HCT116 (cell line): ENCODE results near the gene RBM38. TPM values are rescaled to one million over a fixed set of nuclear protein-coding genes. Genes with fewer than 3 reads are reported as not detected.
A peak's percentile ranks its signal among the peaks of the same experiment; 100 is the strongest.

Source experiments
- ATAC-seq: fragments of 200-7000 bp; cut with Tn5 transposase; 2 replicates; pipeline ENCODE4 v1.9.1; 2020; ENCODE audit warnings: mild to moderate bottlenecking, moderate library complexity
- BruUV-seq: library from RNA; stranded (reverse); fragments of 400-500 nt; replicated peaks from 2 replicates; lab custom pipeline; 2021; lab: Mats Ljungman, UMichigan
- CTCF ChIA-PET: fragments of 300-600 bp; sonication (Branson Sonifier 250); formaldehyde crosslinking; loops from one replicate; lab custom pipeline; 2021; ENCODE audit warnings: antibody characterized with exemption; lab: Charles Lee
- POLR2A ChIA-PET: fragments of 300-600, 350-600 bp; sonication (Branson Sonifier 250); formaldehyde crosslinking; loops from one replicate; lab custom pipeline; 2021; ENCODE audit warnings: antibody characterized with exemption; lab: Charles Lee
- RAD21 ChIA-PET, 2 experiments: fragments of 300-600 bp; sonication (Branson Sonifier 250); formaldehyde crosslinking; loops; one replicate each; lab custom pipeline; 2023; ENCODE audit warnings: low total read pairs in 2 of 2; ENCODE audit not compliant: uncharacterized antibody in 2 of 2, unreplicated experiment in 2 of 2, low non-redundant PET in 1 of 2; lab: Charles Lee
- DNase-seq: peaks from one replicate; pipeline ENCODE4 v3.0.0-alpha.2; 2010; ENCODE audit warnings: low read depth, low spot score
- H2AFZ ChIP-seq: fragments of 200-600 bp; shearing (Covaris generic), sonication (generic); 2 replicates; pipeline ENCODE4 v1.6.1; 2017; ENCODE audit warnings: low read depth, mixed run types, mixed read lengths, antibody characterized with exemption, low read length; ENCODE audit not compliant: poor library complexity, severe bottlenecking
- H3K27ac ChIP-seq: 2 replicates; pipeline ENCODE4 v1.5.1; 2012; ENCODE audit warnings: low read depth, low read length
- H3K27me3 ChIP-seq: fragments of 200-600 bp; sonication (generic); 2 replicates; pipeline ENCODE4 v1.6.1; 2016; ENCODE audit warnings: mixed run types, low read length, mixed read lengths; ENCODE audit not compliant: insufficient read depth
- H3K36me3 ChIP-seq, 2 experiments: fragments of 200-500 bp in 1 of 2; fragments of 200-600 bp in 1 of 2; sonication (Bioruptor generic) in 1 of 2; sonication (generic) in 1 of 2; 2 replicates each; pipeline versions ENCODE4 v1.5.1 to v1.6.1; 2014 to 2016; ENCODE audit warnings: low read length in 2 of 2, inconsistent platforms in 1 of 2, mixed read lengths in 1 of 2, mixed run types in 1 of 2; ENCODE audit not compliant: insufficient read depth in 2 of 2, control insufficient read depth in 1 of 2
- H3K4me1 ChIP-seq, 2 experiments: fragments of 200-600 bp in 1 of 2; sonication (generic) in 1 of 2; 2 replicates each; pipeline versions ENCODE4 v1.5.1 to v1.6.1; 2012 to 2017; ENCODE audit warnings: low read length in 2 of 2, inconsistent platforms in 1 of 2, mild to moderate bottlenecking in 1 of 2, mixed read lengths in 1 of 2, mixed run types in 1 of 2, moderate library complexity in 1 of 2; ENCODE audit not compliant: insufficient read depth in 2 of 2, control insufficient read depth in 1 of 2
- H3K4me2 ChIP-seq: fragments of 200-600 bp; sonication (generic); 2 replicates; pipeline ENCODE4 v1.6.1; 2017; ENCODE audit warnings: mixed run types, low read length, mixed read lengths
- H3K4me3 ChIP-seq, 2 experiments: fragments of 200-600 bp in 1 of 2; sonication (generic) in 1 of 2; replicated peaks in 1 of 2; 2 replicates each; pipeline ENCODE4 v1.5.1; 2011 to 2016; ENCODE audit warnings: low read length in 2 of 2, control low read depth in 1 of 2, low read depth in 1 of 2, mild to moderate bottlenecking in 1 of 2, mixed read lengths in 1 of 2, mixed run types in 1 of 2
- H3K79me2 ChIP-seq: fragments of 200-600 bp; sonication (generic); 2 replicates; pipeline ENCODE4 v1.6.1; 2017; ENCODE audit warnings: mild to moderate bottlenecking, mixed run types, low read length, moderate library complexity, mixed read lengths; ENCODE audit not compliant: insufficient read depth
- H3K9ac ChIP-seq: fragments of 200-600 bp; sonication (generic); 2 replicates; pipeline ENCODE4 v1.6.1; 2016; ENCODE audit warnings: low read length, mixed read lengths
- H3K9me2 ChIP-seq: fragments of 200-600 bp; sonication (generic), shearing (Covaris generic); 2 replicates; pipeline ENCODE4 v1.6.1; 2017; ENCODE audit warnings: mixed run types, mild to moderate bottlenecking, moderate library complexity; ENCODE audit not compliant: insufficient read depth
- H3K9me3 ChIP-seq, 2 experiments: fragments of 200-500 bp in 1 of 2; fragments of 200-600 bp in 1 of 2; sonication (Bioruptor generic) in 1 of 2; sonication (generic) in 1 of 2; 2 replicates each; pipeline ENCODE4 v1.6.1; 2014 to 2017; ENCODE audit warnings: low read length in 2 of 2, mixed read lengths in 2 of 2, inconsistent platforms in 1 of 2, low read depth in 1 of 2, mild to moderate bottlenecking in 1 of 2, mixed run types in 1 of 2, moderate library complexity in 1 of 2; ENCODE audit not compliant: control insufficient read depth in 1 of 2, insufficient read depth in 1 of 2
- H4K20me1 ChIP-seq: fragments of 200-600 bp; sonication (generic), shearing (Covaris generic); 2 replicates; pipeline ENCODE4 v1.6.1; 2017; ENCODE audit warnings: mixed run types, mild to moderate bottlenecking, moderate library complexity; ENCODE audit not compliant: insufficient read depth
- ATF3 ChIP-seq: IDR thresholded peaks from 2 replicates; pipeline ENCODE4 v1.6.1; 2012
- CBX3 ChIP-seq: IDR thresholded peaks from 2 replicates; pipeline ENCODE4 v1.6.1; 2012; ENCODE audit warnings: low read depth
- CEBPB ChIP-seq: IDR thresholded peaks from 2 replicates; pipeline ENCODE4 v1.6.1; 2012; ENCODE audit warnings: low read depth
- CTCF ChIP-seq, 3 experiments: fragments of 200-600 bp in 1 of 3; sonication (generic) in 1 of 3; IDR thresholded peaks in 2 of 3; conservative IDR thresholded peaks in 1 of 3; 2 replicates each; pipeline ENCODE4 v1.5.1; 2012 to 2017; ENCODE audit warnings: low read depth in 2 of 3, low read length in 2 of 3, antibody characterized with exemption in 1 of 3, borderline replicate concordance in 1 of 3, control low read depth in 1 of 3, mild to moderate bottlenecking in 1 of 3, mixed read lengths in 1 of 3, mixed run types in 1 of 3, moderate library complexity in 1 of 3; ENCODE audit not compliant: insufficient read depth in 1 of 3
- EGR1 ChIP-seq: IDR thresholded peaks from 2 replicates; pipeline ENCODE4 v1.6.1; 2012; ENCODE audit warnings: low read depth
- EZH2 ChIP-seq: fragments of 200-600 bp; sonication (generic); IDR thresholded peaks from 2 replicates; pipeline ENCODE4 v1.6.1; 2017; ENCODE audit warnings: antibody characterized with exemption, mixed run types
- EZH2phosphoT487 ChIP-seq: fragments of 200-600 bp; IDR thresholded peaks from 2 replicates; pipeline ENCODE4 v1.6.1; 2018; ENCODE audit warnings: antibody characterized with exemption, borderline replicate concordance
- FOSL1 ChIP-seq: IDR thresholded peaks from 2 replicates; pipeline ENCODE4 v1.6.1; 2012; ENCODE audit warnings: low read depth
- JUND ChIP-seq: IDR thresholded peaks from 2 replicates; pipeline ENCODE4 v1.6.1; 2012
- POLR2A ChIP-seq: IDR thresholded peaks from 2 replicates; pipeline ENCODE4 v1.7.0; 2011; ENCODE audit warnings: borderline replicate concordance; ENCODE audit not compliant: insufficient read depth, insufficient read length; ENCODE audit errors: extremely low read depth
- POLR2AphosphoS5 ChIP-seq: IDR thresholded peaks from 2 replicates; pipeline ENCODE4 v1.6.1; 2011; ENCODE audit warnings: mild to moderate bottlenecking, low read depth, low read length, moderate library complexity
- RAD21 ChIP-seq: IDR thresholded peaks from 2 replicates; pipeline ENCODE4 v1.6.1; 2012; ENCODE audit warnings: low read depth, mild to moderate bottlenecking
- REST ChIP-seq: IDR thresholded peaks from 2 replicates; pipeline ENCODE4 v1.6.1; 2012; ENCODE audit warnings: low read depth
- SIN3A ChIP-seq: IDR thresholded peaks from 2 replicates; pipeline ENCODE4 v1.6.1; 2012; ENCODE audit warnings: low read depth
- SP1 ChIP-seq: IDR thresholded peaks from 2 replicates; pipeline ENCODE4 v1.6.1; 2012; ENCODE audit warnings: low read depth
- SRF ChIP-seq: IDR thresholded peaks from 2 replicates; pipeline ENCODE4 v1.6.1; 2012; ENCODE audit warnings: low read depth
- TCF7L2 ChIP-seq: IDR thresholded peaks from 2 replicates; pipeline ENCODE4 v1.7.0; 2011; ENCODE audit warnings: borderline replicate concordance, inconsistent platforms; ENCODE audit not compliant: insufficient read depth, insufficient read length; ENCODE audit errors: extremely low read depth
- YY1 ChIP-seq: IDR thresholded peaks from 2 replicates; pipeline ENCODE4 v1.6.1; 2011; ENCODE audit warnings: low read length, low read depth, moderate library complexity, mild to moderate bottlenecking; ENCODE audit not compliant: insufficient replicate concordance; ENCODE audit errors: extremely low read depth
- intact Hi-C: fragments of 100-400 bp; cut with micrococcal nuclease; formaldehyde crosslinking; loops from 2 replicates; pipeline ENCODE4 v1.10.0; 2022
- total RNA-seq: library from RNA; stranded (reverse); gene quantifications from one replicate; pipeline ENCODE4 v1.2.1, GENCODE V29; 2021; ENCODE audit not compliant: unreplicated experiment

The RBM38 gene
- total RNA-seq, 1 experiment from 2014 or later: 36.2 TPM

- TF ChIP-seq EZH2 (no peak), CBX3 (no peak), EGR1 (no peak), SRF (no peak), JUND (no peak), CTCF (IDR thresholded peaks at IDR 0.05 in 2 of 3, conservative IDR thresholded peaks at IDR 0.05 in 1 of 3; ENCODE audit: borderline replicate concordance in 1 of 3, insufficient read depth in 1 of 3, low read depth in 2 of 3, low read length in 2 of 3) (no peak)
Observed at GRCh38 chr20:57432862-57433491, 41.8 kb downstream of the RBM38 start (continued).

GRCh38 chr20:57433657-57434389 lies 42.6 kb downstream of the RBM38 start:
- Histone ChIP-seq H3K4me1 (peaks cover 50 to 61% of the 10 kb centered on the region in 2 experiments), H3K27me3 (no peaks in the 10 kb centered on the region), H3K9ac (peak overlapping the region; percentile 16; the same call in 1 of the 2 replicates), H3K4me2 (peak overlapping the region; percentile 58), H3K9me3 (no peaks in the 10 kb centered on the region), H3K27ac (0 out of 2 replicates have a peak overlapping the region, but pooled peaks have one; percentile 53), H4K20me1 (no peaks in the 10 kb centered on the region), H3K4me3 (no peak overlapping the region), H3K9me2 (no peaks in the 10 kb centered on the region), H3K79me2 (no peaks in the 10 kb centered on the region), H2AFZ (no peak overlapping the region), H3K36me3 (no peaks in the 10 kb centered on the region)
- ChIA-PET POLR2A (no interaction called here), CTCF (no interaction called here), RAD21 (no interaction called here)
- no TSS peak for BruUV-seq
- ATAC-seq (no peak), DNase-seq (no peak)
- intact Hi-C loops: no loop called here
- TF ChIP-seq ATF3 (no peak), FOSL1 (no peak), SP1 (no peak), YY1 (no peak), POLR2A (no peak), TCF7L2 (no peak), EZH2 (no peak), SRF (no peak), EZH2phosphoT487 (no peak), REST (no peak), SIN3A (no peak), RAD21 (no peak), EGR1 (no peak), POLR2AphosphoS5 (no peak), CEBPB (no peak)
